Measurements from ENCODE around the gene ITIH2. TPM values are rescaled to one million over a fixed set of nuclear protein-coding genes. Genes with fewer than 3 reads are reported as not detected.

Gene ITIH2
- total and polyA plus RNA-seq, 2 donors from 2014 or later, result 0.13 to 1.2 TPM

DNA sequence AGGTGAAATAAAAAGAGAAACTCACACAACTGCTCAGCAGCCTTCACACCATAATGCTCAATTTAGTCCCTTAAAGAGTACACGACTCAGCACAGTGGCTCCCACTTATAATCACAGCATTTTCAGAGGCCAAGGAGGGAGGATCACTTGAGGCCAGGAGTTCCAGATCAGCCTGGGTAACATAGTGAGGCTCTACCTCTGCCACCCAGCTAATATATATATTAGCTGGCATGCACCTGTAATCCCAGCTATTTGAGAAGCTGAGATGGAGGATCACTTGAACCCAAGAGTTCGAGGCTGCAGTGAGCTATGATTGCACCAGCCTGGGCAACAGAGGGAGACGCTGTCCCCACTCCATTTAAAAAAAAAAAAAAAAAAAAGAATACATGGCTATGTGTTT, 2.2 kb downstream of the ITIH2 start:
- H3K27me3 ChIP-seq (ENCODE audit: control insufficient read depth, insufficient read depth, low read length), result no peaks in the 10 kb centered on the region
- no peaks in the 10 kb centered on the region for H3K36me3 ChIP-seq (ENCODE audit: control insufficient read depth in 2 of 3, insufficient read depth in 3 of 3, low read length in 3 of 3)
- FAIRE-seq, result no peak
- H3K9me3 ChIP-seq (ENCODE audit: control insufficient read depth in 2 of 3, insufficient read depth in 1 of 3, low read length in 3 of 3), result no peaks in the 10 kb centered on the region
- no peak for TF ChIP-seq CTCF (IDR thresholded peaks at IDR 0.05; ENCODE audit: borderline replicate concordance, extremely low read depth, insufficient read depth)
- no peak overlapping the region for H3K4me3 ChIP-seq (ENCODE audit: low read length in 3 of 3)
- no peaks in the 10 kb centered on the region for H3K4me1 ChIP-seq (ENCODE audit: control insufficient read depth in 2 of 3, insufficient read depth in 2 of 3, low read depth in 1 of 3, low read length in 3 of 3)
- H3K27ac ChIP-seq (ENCODE audit: low read depth in 2 of 2, low read length in 2 of 2), result no peak overlapping the region
- no peak overlapping the region for H3K9ac ChIP-seq (ENCODE audit: low read length in 3 of 3)
- intact Hi-C loops (cut with DNase I), result no loop called here
- no peak for DNase-seq

- TF ChIP-seq CTCF (IDR thresholded peaks at IDR 0.05; ENCODE audit: borderline replicate concordance, extremely low read depth, insufficient read depth), result no peak
- no peaks in the 10 kb centered on the region for H3K4me1 ChIP-seq (ENCODE audit: control insufficient read depth in 2 of 3, insufficient read depth in 2 of 3, low read depth in 1 of 3, low read length in 3 of 3)
- intact Hi-C loops (cut with DNase I), result no loop called here
- H3K27me3 ChIP-seq (ENCODE audit: control insufficient read depth, insufficient read depth, low read length), result no peaks in the 10 kb centered on the region
- H3K27ac ChIP-seq (ENCODE audit: low read depth in 2 of 2, low read length in 2 of 2), result no peak overlapping the region
- FAIRE-seq, result no peak
- H3K36me3 ChIP-seq (ENCODE audit: control insufficient read depth in 2 of 3, insufficient read depth in 3 of 3, low read length in 3 of 3), result no peaks in the 10 kb centered on the region
- H3K9me3 ChIP-seq (ENCODE audit: control insufficient read depth in 2 of 3, insufficient read depth in 1 of 3, low read length in 3 of 3), result no peaks in the 10 kb centered on the region
- DNase-seq, result no peak
- H3K4me3 ChIP-seq (ENCODE audit: low read length in 3 of 3), result no peak overlapping the region
- H3K9ac ChIP-seq (ENCODE audit: low read length in 3 of 3), result no peak overlapping the region
Measured at GRCh38 chr10:7706534-7707073, 3.5 kb downstream of the ITIH2 start.

DNA sequence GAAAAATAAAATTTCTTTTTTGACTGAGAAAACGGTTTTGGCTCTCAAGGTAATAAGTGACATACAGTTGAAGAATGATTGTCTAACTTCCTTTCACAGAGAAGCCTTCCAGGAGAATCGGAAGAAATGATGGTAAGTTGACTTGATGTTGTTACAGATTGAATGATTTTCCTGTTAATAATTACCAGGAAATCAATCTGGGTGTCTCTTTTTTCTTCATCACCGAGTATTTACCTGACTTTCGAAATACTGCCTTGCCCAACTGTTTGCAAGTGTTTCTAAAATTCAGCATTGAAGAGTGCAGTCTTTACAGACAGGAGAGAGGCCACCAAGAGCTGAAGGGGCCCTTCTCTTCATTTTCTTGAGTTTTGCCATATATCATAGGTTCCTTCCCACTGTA, 4.0 kb downstream of the ITIH2 start:
- H3K9me3 ChIP-seq (ENCODE audit: control insufficient read depth in 2 of 3, insufficient read depth in 1 of 3, low read length in 3 of 3), result no peaks in the 10 kb centered on the region
- no peaks in the 10 kb centered on the region for H3K4me1 ChIP-seq (ENCODE audit: control insufficient read depth in 2 of 3, insufficient read depth in 2 of 3, low read depth in 1 of 3, low read length in 3 of 3)
- DNase-seq (peak in 1 of 5 donors; percentile 10), FAIRE-seq (no peak)
- no peak overlapping the region for H3K9ac ChIP-seq (ENCODE audit: low read length in 3 of 3)
- H3K27ac ChIP-seq (ENCODE audit: low read depth in 2 of 2, low read length in 2 of 2), result no peak overlapping the region
- TF ChIP-seq CTCF (IDR thresholded peaks at IDR 0.05; ENCODE audit: borderline replicate concordance, extremely low read depth, insufficient read depth), result no peak
- H3K27me3 ChIP-seq (ENCODE audit: control insufficient read depth, insufficient read depth, low read length), result no peaks in the 10 kb centered on the region
- H3K36me3 ChIP-seq (ENCODE audit: control insufficient read depth in 2 of 3, insufficient read depth in 3 of 3, low read length in 3 of 3), result no peaks in the 10 kb centered on the region
- H3K4me3 ChIP-seq (ENCODE audit: low read length in 3 of 3), result no peak overlapping the region
- intact Hi-C loops (cut with DNase I), result no loop called here
